PC-3 (cell line): ENCODE data around the gene GALNT18. TPM values are rescaled to one million over a fixed set of nuclear protein-coding genes. Genes with fewer than 3 reads are reported as not detected.

Source experiments
- ATAC-seq: fragments of 200-7000 bp; cut with Tn5 transposase; 2 replicates; pipeline ENCODE4 v1.9.1; 2020; ENCODE audit warnings: mild to moderate bottlenecking, moderate library complexity
- BruUV-seq: library from RNA; stranded (reverse); fragments of 400-500 nt; replicated peaks from 2 replicates; lab custom pipeline; 2021; lab: Mats Ljungman, UMichigan
- CTCF ChIA-PET: fragments of 300-600 bp; sonication (Branson Sonifier 250); formaldehyde crosslinking; loops from one replicate; lab custom pipeline; 2022; ENCODE audit warnings: antibody characterized with exemption; lab: Charles Lee
- POLR2A ChIA-PET: fragments of 300-600 bp; sonication (Branson Sonifier 250); formaldehyde crosslinking; loops from one replicate; lab custom pipeline; 2022; ENCODE audit warnings: antibody characterized with exemption; ENCODE audit not compliant: unreplicated experiment; lab: Charles Lee
- DNase-seq: peaks from one replicate; pipeline ENCODE4 v3.0.0-alpha.2; 2015
- H2AFZ ChIP-seq: fragments of 300-600 bp; sonication (generic); 2 replicates; pipeline ENCODE4 v1.6.0; 2016; ENCODE audit warnings: antibody characterized with exemption, low read length
- H3F3A ChIP-seq: fragments of 300-600 bp; sonication (generic); one replicate; pipeline ENCODE4 v1.6.0; 2017; ENCODE audit warnings: antibody characterized with exemption, low read length, control low read depth, mild to moderate bottlenecking; ENCODE audit not compliant: unreplicated experiment
- H3K27ac ChIP-seq: fragments of 300-600 bp; sonication (generic); 2 replicates; pipeline ENCODE4 v1.5.1; 2016; ENCODE audit warnings: mild to moderate bottlenecking, low read length
- H3K27me3 ChIP-seq: fragments of 300-600 bp; sonication (generic); 2 replicates; pipeline ENCODE4 v1.6.1; 2016; ENCODE audit warnings: low read length, mixed read lengths
- H3K36me3 ChIP-seq: fragments of 300-600 bp; sonication (generic); 2 replicates; pipeline ENCODE4 v1.6.1; 2016; ENCODE audit warnings: low read depth, mixed run types, low read length, mixed read lengths
- H3K4me1 ChIP-seq: fragments of 300-600 bp; sonication (generic); 2 replicates; pipeline ENCODE4 v1.5.1; 2016; ENCODE audit warnings: low read length; ENCODE audit not compliant: insufficient read depth
- H3K4me2 ChIP-seq: fragments of 300-600 bp; sonication (generic); 2 replicates; pipeline ENCODE4 v1.6.0; 2016; ENCODE audit warnings: low read length
- H3K4me3 ChIP-seq: fragments of 300-600 bp; sonication (generic); 2 replicates; pipeline ENCODE4 v1.5.1; 2016; ENCODE audit warnings: mild to moderate bottlenecking, low read length, mixed read lengths
- H3K79me2 ChIP-seq: fragments of 300-600 bp; sonication (generic); 2 replicates; pipeline ENCODE4 v1.6.1; 2017; ENCODE audit warnings: low read length, mixed read lengths
- H3K9ac ChIP-seq: fragments of 300-600 bp; sonication (generic); 2 replicates; pipeline ENCODE4 v1.6.0; 2016; ENCODE audit warnings: mild to moderate bottlenecking, low read length
- H3K9me2 ChIP-seq: fragments of 300-600 bp; sonication (generic); replicated peaks from 2 replicates; pipeline ENCODE4 v1.6.1; 2016; ENCODE audit warnings: mixed run types, low read length, mixed read lengths
- H3K9me3 ChIP-seq: fragments of 300-600 bp; sonication (generic); 2 replicates; pipeline ENCODE4 v1.6.1; 2016; ENCODE audit warnings: low read length, mixed read lengths
- H4K20me1 ChIP-seq: fragments of 300-600 bp; sonication (generic); 2 replicates; pipeline ENCODE4 v1.6.1; 2016; ENCODE audit warnings: low read length, mixed read lengths
- EZH2 ChIP-seq: fragments of 300-600 bp; sonication (generic); IDR thresholded peaks from one replicate; pipeline ENCODE4 v1.6.1; 2017; ENCODE audit warnings: antibody characterized with exemption, mild to moderate bottlenecking, low read length; ENCODE audit not compliant: unreplicated experiment
- EZH2phosphoT487 ChIP-seq: fragments of 300-600 bp; sonication (generic); IDR thresholded peaks from 2 replicates; pipeline ENCODE4 v1.6.1; 2018; ENCODE audit warnings: mild to moderate bottlenecking, antibody characterized with exemption, low read length, borderline replicate concordance
- intact Hi-C: fragments of 100-400 bp; cut with micrococcal nuclease; formaldehyde crosslinking; loops from 2 replicates; pipeline ENCODE4 v1.9.0; 2023
- total RNA-seq: library from RNA; depleted of rRNA; stranded (reverse); fragments of >200 nt; gene quantifications from 2 replicates; pipeline ENCODE4 v1.2.3, GENCODE V29; 2014
- TF ChIP-seq, protein P1 (sequence below): fragments of 300-600 bp; sonication (generic); conservative IDR thresholded peaks from 2 replicates; pipeline ENCODE4 v1.5.1; 2017; ENCODE audit warnings: antibody characterized with exemption, low read depth, mild to moderate bottlenecking, low read length

Gene GALNT18
- total RNA-seq, 1 experiment from 2014 or later = 34.5 TPM

DNA sequence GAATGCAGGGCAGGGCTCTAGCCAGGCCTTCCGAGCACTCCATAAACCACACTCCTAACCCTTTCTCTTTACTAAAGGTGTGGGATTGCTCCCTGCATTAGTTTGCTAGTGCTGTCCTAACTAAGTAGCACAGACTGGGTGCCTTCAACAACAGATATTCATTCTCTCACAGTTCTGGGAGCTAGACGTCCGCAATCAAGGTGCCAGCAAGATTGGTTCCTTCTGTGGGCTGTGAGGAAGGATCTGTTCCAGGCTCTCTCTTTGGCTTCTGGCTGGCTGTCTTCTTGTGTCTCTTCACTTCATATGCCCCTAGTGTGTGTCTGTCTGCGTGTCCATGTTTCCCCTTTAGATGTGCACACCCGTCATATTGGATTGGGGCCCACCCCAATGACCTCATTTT lies 59.8 kb downstream of the GALNT18 start:
- Histone ChIP-seq H4K20me1 (no peaks in the 10 kb centered on the region), H3K4me3 (no peak overlapping the region), H3K27me3 (no peaks in the 10 kb centered on the region), H3K27ac (no peak overlapping the region), H2AFZ (no peak overlapping the region), H3K9me3 (no peaks in the 10 kb centered on the region), H3K4me1 (no peaks in the 10 kb centered on the region), H3K79me2 (peaks cover 11% of the 10 kb centered on the region), H3F3A (no peaks in the 10 kb centered on the region), H3K9me2 (no peaks in the 10 kb centered on the region), H3K9ac (no peak overlapping the region), H3K36me3 (no peaks in the 10 kb centered on the region), H3K4me2 (no peak overlapping the region)
- intact Hi-C loops = no loop called here
- TF ChIP-seq, protein P1, sequence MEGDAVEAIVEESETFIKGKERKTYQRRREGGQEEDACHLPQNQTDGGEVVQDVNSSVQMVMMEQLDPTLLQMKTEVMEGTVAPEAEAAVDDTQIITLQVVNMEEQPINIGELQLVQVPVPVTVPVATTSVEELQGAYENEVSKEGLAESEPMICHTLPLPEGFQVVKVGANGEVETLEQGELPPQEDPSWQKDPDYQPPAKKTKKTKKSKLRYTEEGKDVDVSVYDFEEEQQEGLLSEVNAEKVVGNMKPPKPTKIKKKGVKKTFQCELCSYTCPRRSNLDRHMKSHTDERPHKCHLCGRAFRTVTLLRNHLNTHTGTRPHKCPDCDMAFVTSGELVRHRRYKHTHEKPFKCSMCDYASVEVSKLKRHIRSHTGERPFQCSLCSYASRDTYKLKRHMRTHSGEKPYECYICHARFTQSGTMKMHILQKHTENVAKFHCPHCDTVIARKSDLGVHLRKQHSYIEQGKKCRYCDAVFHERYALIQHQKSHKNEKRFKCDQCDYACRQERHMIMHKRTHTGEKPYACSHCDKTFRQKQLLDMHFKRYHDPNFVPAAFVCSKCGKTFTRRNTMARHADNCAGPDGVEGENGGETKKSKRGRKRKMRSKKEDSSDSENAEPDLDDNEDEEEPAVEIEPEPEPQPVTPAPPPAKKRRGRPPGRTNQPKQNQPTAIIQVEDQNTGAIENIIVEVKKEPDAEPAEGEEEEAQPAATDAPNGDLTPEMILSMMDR = no peak
- TF ChIP-seq EZH2phosphoT487 (no peak), EZH2 (no peak)
- POLR2A ChIA-PET = no interaction called here
- no peak for ATAC-seq
- no TSS peak for BruUV-seq
- CTCF ChIA-PET = no interaction called here
- no peak for DNase-seq

DNA sequence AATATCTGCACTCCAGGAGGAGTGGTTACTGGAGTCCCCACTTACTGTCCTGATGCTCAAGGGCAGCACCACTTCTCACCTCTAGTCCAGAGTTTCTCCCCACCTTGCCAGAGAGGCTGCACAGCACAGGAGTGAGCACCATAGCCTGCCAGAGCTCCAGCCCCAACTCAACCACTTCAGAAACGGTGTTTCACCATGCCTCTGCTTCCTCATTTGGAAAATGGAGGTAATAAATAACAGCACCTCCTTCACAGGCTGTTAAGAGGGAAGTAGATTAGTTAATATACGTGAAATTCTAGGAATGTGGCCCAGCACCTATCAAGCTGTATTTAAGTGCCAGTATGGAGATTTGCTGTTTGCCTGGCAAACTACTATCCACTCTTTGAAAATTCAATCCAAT lies 63.0 kb downstream of the GALNT18 start:
- DNase-seq = no peak
- no peak for ATAC-seq
- no peaks in the 10 kb centered on the region for H3K27me3 ChIP-seq

DNA sequence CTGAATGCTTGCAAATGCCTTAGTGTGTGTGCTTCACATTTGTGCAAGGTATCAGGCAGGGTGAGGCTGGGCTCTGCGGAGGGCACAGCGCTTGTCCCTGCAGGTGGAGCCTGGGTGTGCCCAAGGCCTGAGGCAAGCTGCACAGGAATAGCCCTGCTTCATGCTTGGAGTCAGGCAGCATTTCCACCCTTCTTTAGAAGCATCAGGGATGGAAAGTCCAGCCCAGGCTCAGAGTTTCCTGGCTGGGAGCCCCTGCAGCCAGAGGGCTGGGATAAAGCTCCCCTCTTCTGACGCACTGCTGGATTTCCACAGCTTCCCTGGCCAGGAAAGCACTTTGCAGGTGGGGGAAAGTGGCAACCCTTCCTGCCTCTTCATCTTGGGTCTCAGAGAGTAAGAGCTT lies 63.4 kb downstream of the GALNT18 start:
- POLR2A ChIA-PET = interaction anchor here (0.6 kb wide), 1 partner anchor 298 kb away, joined by 8 read pairs; no protein-coding TSS in a partner anchor
- TF ChIP-seq EZH2phosphoT487 (no peak), EZH2 (no peak)
- TF ChIP-seq, protein P1 = no peak

More for the DNA sequence above, 63.0 kb downstream of the GALNT18 start:
- Histone ChIP-seq H3K79me2 (no peaks in the 10 kb centered on the region), H3K4me3 (no peak overlapping the region), H3F3A (no peaks in the 10 kb centered on the region), H3K4me1 (no peaks in the 10 kb centered on the region), H3K36me3 (no peaks in the 10 kb centered on the region), H3K27ac (no peak overlapping the region), H3K9ac (no peak overlapping the region), H2AFZ (no peak overlapping the region), H3K9me2 (no peaks in the 10 kb centered on the region), H3K9me3 (no peaks in the 10 kb centered on the region), H4K20me1 (no peaks in the 10 kb centered on the region), H3K4me2 (no peak overlapping the region)
- no TSS peak for BruUV-seq
- CTCF ChIA-PET = no interaction called here
- POLR2A ChIA-PET = interaction anchor here (0.6 kb wide), 1 partner anchor 299 kb away, joined by 8 read pairs; no protein-coding TSS in a partner anchor
- intact Hi-C loops = no loop called here
- TF ChIP-seq EZH2 (no peak), EZH2phosphoT487 (no peak)
- TF ChIP-seq, protein P1 = no peak

More for the DNA sequence above, 63.4 kb downstream of the GALNT18 start:
- no peak overlapping the region for H3K27ac ChIP-seq
- H3F3A ChIP-seq = no peaks in the 10 kb centered on the region
- intact Hi-C loops = no loop called here
- no peaks in the 10 kb centered on the region for H3K27me3 ChIP-seq
- H3K9me3 ChIP-seq = no peaks in the 10 kb centered on the region
- no peaks in the 10 kb centered on the region for H3K79me2 ChIP-seq
- H3K4me3 ChIP-seq = no peak overlapping the region
- H3K4me1 ChIP-seq = no peaks in the 10 kb centered on the region
- H2AFZ ChIP-seq = no peak overlapping the region
- H3K36me3 ChIP-seq = no peaks in the 10 kb centered on the region
- CTCF ChIA-PET = no interaction called here
- ATAC-seq (no peak), DNase-seq (no peak)
- H3K9ac ChIP-seq = no peak overlapping the region
- no TSS peak for BruUV-seq
- H4K20me1 ChIP-seq = no peaks in the 10 kb centered on the region
- H3K9me2 ChIP-seq = no peaks in the 10 kb centered on the region
- H3K4me2 ChIP-seq = no peak overlapping the region
